Measurements from ENCODE around the gene PLEKHB2.
"Not testable (repeated sequence)": the region's sequence is repeated elsewhere in the genome, so short reads cannot be mapped to it uniquely, and the experiment has no call there.

PLEKHB2 gene

DNA sequence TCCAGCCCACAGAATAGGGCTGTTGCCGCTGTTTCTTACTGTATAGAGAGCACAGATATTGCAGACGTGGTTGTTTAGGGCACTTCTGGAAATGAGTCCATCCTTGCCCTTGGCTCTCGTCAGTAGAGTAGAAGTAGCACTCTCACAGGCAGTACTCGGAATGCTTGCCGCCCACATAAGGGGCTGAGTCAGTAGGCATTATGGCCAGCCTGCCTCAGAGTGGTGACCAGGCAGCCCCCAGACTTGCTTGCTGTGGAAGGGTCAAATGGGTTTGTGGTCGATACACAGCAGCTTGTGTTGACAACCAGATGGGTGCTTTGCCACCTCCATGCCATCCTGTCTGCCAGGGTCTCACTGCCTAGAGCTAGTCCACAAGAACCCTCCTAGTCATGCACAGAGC is 38.7 kb downstream of the PLEKHB2 start:
- no peak for DNase-seq (ENCODE audit: low read depth)

DNA sequence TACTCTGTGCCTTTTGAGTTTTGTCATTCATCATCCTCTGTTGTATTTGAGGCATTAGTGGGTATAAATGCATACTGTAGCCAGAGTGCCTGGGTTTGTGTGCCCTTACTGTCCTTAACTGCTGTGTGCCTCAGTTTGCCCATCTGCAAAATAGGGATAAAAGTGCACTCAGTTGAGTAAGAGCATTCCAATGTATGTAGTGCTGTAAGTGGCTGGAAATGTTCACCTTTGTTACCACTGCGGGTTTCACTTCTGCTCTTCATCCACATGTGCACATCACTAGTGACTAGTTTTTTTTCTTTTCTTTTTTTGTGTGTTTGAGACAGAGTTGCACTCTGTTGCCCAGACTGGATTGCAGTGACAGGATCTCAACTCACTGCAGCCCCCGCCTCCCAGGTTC is 39.9 kb downstream of the PLEKHB2 start:
- DNase-seq (ENCODE audit: low read depth), result no peak

- DNase-seq (ENCODE audit: low read depth), result no peak
These were observed 41.1 kb downstream of the PLEKHB2 start for GRCh38 chr2:131146231-131146630.

DNA sequence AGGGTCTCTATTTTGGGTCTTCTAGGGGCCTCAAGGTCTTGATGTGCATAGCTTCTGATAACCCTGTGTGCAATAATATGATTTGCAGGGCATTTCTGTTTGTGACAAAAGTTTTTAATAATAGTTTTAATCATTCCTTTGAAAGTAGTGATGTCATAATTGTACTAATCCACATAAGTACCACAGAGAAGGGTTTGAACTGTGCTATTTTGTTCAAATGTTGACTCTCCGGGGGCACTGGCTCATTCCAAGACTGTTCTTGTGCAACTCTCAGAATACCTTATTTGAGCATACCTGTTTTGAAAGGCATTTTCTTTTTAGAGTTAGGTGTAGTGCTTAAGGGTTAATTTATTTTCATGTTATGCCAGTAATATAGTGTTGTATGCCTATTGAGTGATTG is 41.6 kb downstream of the PLEKHB2 start:
- no peak for DNase-seq (ENCODE audit: low read depth)

DNA sequence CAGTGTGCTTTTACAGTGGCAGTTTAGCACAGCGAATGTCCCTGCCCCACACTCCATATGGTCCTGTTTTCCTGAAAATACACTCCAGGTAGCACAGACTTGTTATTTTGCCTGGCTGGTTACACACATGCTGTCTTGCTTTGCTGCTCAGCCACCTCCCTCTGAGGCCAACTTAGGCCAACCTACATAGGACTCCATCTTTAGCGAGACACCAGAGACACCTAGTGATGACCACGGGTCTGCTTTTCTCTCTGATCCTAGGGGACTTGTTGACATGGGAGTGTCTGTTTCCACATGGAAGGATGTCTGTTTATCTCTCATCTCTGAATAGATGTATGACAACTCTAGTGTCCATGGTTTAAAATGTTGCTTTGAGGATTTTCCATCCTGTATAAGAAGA is 43.3 kb downstream of the PLEKHB2 start:
- no peak for DNase-seq (ENCODE audit: low read depth)

DNA sequence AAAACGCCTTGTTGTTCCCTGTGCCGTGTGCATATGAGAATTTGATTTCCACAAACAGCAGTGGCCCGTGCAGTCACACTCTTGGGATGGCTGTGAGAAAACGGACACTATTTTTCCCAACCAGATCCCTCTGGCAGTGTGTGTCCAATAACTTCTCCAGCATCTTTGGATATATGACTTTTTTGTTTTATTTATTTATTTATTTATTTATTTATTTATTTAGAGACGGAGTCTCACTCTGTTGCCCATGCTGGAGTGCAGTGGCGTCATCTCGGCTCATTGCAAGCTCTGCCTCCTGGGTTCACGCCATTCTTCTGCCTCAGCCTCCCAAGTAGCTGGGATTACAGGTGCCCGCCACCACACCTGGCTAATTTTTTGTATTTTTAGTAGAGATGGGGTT is 45.0 kb downstream of the PLEKHB2 start:
- DNase-seq (ENCODE audit: low read depth), result not testable (repeated sequence)

- no peak for DNase-seq (ENCODE audit: low read depth)
These were observed 46.3 kb downstream of the PLEKHB2 start for GRCh38 chr2:131151398-131151797.

GRCh38 chr2:131152074-131152473 is 46.9 kb downstream of the PLEKHB2 start:
- no peak for DNase-seq (ENCODE audit: low read depth)

DNA sequence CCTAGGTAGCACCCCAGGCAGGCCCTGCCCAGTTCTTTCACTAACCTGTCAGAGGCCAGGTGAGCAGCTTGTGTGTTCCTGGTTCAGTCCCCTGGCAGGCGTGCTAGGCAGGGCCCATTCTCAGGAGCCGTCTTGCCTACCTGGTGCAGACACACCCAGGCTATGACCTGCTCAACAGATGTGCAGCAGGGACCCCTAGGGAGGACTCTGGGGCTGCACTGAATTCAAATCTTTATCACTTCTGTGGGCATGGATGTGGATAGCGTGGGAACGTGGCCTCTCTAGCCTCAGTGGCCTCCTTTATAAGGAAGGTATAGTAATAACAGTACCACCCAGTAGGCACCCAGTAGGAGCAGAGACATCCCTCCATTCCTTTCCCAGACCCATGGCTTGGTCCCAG is 48.4 kb downstream of the PLEKHB2 start:
- DNase-seq (ENCODE audit: low read depth), result no peak

GRCh38 chr2:131154071-131154531 is 49.0 kb downstream of the PLEKHB2 start:
- DNase-seq (ENCODE audit: low read depth), result peak; percentile 41

DNA sequence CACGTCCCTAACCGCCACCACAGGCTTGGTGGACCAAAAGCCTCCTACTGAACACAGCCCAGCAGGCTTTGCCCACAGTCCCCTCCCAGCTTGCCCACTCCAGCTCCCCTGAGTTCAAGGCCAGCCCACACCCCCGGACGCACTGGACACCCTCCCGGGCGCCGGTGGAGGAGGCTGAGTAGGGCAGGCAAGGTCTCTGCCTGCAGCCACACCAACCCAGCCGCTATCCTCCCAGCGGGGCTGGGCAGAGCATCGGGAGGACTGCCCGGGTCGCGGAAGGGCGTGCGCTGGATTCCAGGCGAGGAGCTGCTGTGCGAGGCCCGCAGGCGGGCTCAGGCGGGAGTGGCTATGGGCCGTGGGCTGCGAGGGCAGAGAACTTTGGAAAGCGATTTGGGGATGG is 49.5 kb downstream of the PLEKHB2 start:
- DNase-seq (ENCODE audit: low read depth), result no peak

DNA sequence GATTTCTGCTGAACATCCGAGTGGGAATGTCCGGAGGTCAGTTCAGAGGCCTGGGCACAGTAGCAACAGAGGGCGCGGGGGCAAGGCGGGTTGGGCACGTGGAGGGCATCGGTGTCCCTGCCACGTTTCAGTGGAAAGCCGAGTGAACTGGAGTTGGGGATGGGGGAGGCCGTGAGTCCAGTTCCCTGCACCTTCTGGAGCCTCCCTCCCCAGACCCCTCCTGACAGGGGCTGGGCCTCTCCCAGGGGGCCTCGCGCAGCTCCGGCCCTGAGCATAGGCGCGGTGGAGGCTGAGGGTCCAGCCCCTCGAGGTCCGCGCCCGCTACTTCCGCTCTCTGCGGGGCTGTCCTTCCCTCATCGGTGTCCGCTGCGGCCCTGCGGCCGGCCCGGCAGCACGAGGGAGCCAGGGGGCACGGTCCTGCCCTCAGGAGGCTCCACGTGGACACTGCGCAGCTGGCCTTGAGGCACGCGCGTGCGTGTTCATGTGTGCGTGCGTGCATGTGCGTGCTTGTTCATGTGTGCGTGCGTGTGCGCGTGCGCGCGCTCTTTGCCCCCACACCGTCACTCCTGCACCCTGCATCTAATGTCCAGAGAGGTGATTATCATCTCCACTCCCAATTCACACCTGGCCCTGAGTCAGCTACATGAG is 50.2 kb downstream of the PLEKHB2 start:
- no peak for DNase-seq (ENCODE audit: low read depth)

DNA sequence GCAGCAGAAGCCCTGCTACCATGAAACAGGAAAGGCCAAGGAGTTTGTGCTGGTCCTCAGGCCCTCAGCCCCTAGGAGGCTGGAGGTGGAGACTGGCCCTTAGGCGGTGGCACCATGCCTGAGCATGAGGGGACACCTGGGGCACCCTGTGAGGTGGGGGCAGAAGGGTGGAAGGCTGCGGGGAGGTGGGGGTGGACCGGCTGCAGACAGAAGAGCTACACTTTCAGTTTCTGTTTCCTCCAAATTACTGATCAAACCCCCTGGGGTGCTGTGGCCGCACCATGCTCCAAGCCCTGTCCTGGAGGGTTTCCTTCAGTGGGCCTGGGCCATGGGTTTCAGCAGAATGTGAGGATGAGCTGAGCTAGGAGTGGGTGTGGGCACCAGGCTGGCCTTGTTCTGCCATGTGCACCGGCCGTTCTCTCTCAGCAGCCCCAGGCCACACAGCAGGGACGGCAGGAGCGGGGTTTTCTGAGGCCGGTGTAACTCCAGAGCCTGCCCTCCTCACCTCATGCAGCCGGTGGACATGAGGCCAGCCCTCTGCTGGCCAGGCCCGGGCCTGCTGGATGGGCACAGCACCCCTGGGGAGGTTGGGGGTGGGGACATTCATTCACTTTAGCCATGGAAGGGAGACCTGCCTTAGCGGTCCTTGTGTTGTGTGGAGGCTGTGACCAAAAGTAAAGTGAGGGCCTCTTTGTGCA is 51.5 kb downstream of the PLEKHB2 start:
- no peak for DNase-seq (ENCODE audit: low read depth)

GRCh38 chr2:131165562-131165961 is 60.4 kb downstream of the PLEKHB2 start:
- DNase-seq (ENCODE audit: low read depth), result not testable (repeated sequence)

DNA sequence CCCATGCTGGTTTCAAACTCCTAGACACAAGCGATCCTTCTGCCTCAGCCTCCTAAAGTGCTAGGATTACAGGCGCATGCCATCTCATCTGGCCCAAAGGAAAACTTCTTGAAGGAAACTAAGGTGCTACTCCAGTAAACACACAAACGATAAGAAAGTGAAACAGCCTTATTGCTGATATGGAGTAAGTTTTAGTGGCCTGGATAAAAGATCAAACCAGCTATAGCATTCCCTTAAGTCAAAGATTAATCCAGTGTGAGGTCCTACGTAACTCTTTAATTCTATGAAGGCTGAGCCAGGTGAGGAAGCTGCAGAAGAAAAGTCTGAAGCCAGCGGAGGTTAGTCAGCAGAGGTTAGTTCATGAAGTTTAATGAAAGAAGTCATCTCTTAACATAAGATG is 63.4 kb downstream of the PLEKHB2 start:
- no peak for DNase-seq (ENCODE audit: low read depth)

DNA sequence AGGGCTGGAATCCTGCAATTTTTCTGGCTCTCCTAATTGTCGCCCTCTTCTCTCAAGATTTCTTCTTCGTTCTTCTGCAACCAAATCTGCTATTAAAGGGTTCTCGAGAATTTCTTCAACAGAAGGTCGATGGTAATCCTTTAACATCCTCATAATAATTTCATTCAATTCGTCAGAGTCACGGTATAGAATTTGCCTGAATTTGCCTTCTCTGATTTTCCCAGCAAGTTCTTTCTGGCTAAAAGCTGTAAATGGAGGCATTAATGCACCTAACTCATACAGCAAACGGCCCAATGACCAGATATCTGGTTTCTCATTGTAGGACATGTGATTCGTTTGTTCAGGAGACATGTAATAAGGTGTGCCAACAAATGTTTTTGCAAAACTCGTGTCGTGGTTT is 72.9 kb downstream of the PLEKHB2 start:
- not testable (repeated sequence) for DNase-seq (ENCODE audit: low read depth)

GRCh38 chr2:131178721-131179418 is 73.7 kb downstream of the PLEKHB2 start:
- not testable (repeated sequence) for DNase-seq (ENCODE audit: low read depth)

- not testable (repeated sequence) for DNase-seq (ENCODE audit: low read depth)
These were observed 76.3 kb downstream of the PLEKHB2 start for GRCh38 chr2:131181451-131181850.

DNA sequence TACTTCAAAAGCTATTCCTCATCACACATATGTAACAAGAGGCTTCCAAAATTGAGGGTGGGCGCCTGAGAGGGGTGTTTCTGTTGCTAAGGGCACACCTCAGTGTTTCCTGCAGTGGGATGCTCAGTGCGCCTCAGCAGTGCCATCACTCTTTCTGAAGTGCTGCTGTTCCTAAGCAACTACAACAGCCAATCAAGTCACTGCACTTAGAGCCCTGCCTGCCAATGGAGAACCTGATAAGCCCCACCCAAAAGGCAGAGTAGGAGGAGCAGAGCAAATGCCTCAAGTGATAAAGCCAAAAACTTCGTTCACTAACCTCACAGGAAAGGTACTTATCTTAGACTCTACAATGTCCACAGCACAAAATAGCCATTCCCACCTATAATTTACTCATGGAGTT is 88.3 kb downstream of the PLEKHB2 start:
- not testable (repeated sequence) for DNase-seq (ENCODE audit: low read depth)

DNA sequence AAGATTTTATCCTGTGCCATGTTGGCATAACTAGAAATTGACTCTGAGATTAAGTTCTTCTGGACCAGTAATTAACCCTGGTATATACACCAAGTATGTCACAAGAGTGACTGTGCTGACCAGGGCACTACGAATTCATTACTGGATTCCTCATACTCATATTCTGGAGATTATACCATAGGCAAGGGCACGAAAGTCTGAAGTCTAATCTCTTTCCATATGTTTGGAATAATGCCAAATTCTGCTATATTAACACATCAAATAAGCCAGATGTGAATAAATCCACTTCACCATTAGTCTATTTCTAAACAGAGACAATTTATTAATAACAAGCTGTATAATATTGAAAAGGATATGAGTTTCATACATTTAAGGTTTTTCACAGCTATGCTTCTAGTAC is 91.0 kb downstream of the PLEKHB2 start:
- not testable (repeated sequence) for DNase-seq (ENCODE audit: low read depth)

All from fibroblast of gingiva (primary cell).